ENCODE measurements around the gene CSF3R. TPM values are rescaled to one million over a fixed set of nuclear protein-coding genes. Genes with fewer than 3 reads are reported as not detected.

CSF3R gene
- total RNA-seq, 1 experiment from 2014 or later: not detected

DNA sequence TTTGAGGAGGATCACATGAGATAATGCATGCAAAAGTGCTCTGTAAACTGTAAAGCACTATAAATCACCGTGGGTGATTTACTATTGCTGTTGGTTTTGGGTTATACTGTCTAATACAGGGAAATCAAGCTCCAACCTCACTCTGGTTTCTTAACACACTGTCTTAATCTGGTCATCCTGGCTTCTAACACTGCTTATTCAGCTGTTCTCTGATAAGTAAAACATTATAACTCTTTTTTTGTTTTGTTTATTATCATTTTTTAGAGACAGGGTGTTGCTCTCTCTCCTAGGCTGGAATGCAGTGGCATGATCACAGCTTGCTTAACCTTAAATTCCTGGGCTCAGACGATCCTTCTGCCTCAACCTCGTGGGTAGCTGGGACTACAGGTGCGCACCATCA is 63.1 kb downstream of the CSF3R start:
- no peak for DNase-seq
- no peak overlapping the region for H2BK5ac ChIP-seq (ENCODE audit: insufficient read length, low read length)
- H2BK15ac ChIP-seq (ENCODE audit: low read depth, low read length): no peak overlapping the region
- no peak overlapping the region for H3K23ac ChIP-seq (ENCODE audit: insufficient read length, low read depth, low read length)
- H2BK12ac ChIP-seq (ENCODE audit: insufficient read length, low read depth, low read length): no peak overlapping the region
- no peaks in the 10 kb centered on the region for H3K79me1 ChIP-seq (ENCODE audit: insufficient read depth, low read depth, low read length, poor library complexity, severe bottlenecking)
- H3T11ph ChIP-seq (ENCODE audit: low read length): no peak overlapping the region
- H3K4me1 ChIP-seq (ENCODE audit: insufficient read depth, low read length): no peaks in the 10 kb centered on the region
- no peaks in the 10 kb centered on the region for H3K27me3 ChIP-seq (ENCODE audit: insufficient read depth, low read length)
- H3K9me3 ChIP-seq (ENCODE audit: control insufficient read depth, low read depth, low read length): no peaks in the 10 kb centered on the region
- H4K91ac ChIP-seq (ENCODE audit: insufficient read length, low read depth, low read length): no peak overlapping the region
- H3K18ac ChIP-seq (ENCODE audit: insufficient read length, low read depth, low read length): no peak overlapping the region
- H2AFZ ChIP-seq (ENCODE audit: low read length): no peak overlapping the region
- Mint-ChIP-seq H3K4me3 (no peak overlapping the region), H3K27me3 (ENCODE audit: low read depth) (no peaks in the 10 kb centered on the region), H3K27ac (no peak overlapping the region), H3K4me1 (peaks cover 10 to 12% of the 10 kb centered on the region in 2 experiments), H3K36me3 (ENCODE audit: insufficient read depth in 1 of 3, low read depth in 3 of 3) (peaks cover 0 to 3% (median 0%) of the 10 kb centered on the region in 3 experiments; a peak in 1 of 7 replicates), H3K9me3 (no peaks in the 10 kb centered on the region; a peak in 1 of 5 replicates)
- H3K23me2 ChIP-seq (ENCODE audit: insufficient read length, low read depth, low read length, poor library complexity, severe bottlenecking): peaks cover 3% of the 10 kb centered on the region
- H2BK20ac ChIP-seq (ENCODE audit: low read depth, low read length, poor library complexity, severe bottlenecking): no peak overlapping the region
- H2AK5ac ChIP-seq (ENCODE audit: insufficient read length, low read length): no peak overlapping the region
- H4K5ac ChIP-seq (ENCODE audit: insufficient read length, low read depth, low read length): no peak overlapping the region
- H4K20me1 ChIP-seq (ENCODE audit: control insufficient read depth, insufficient read depth, insufficient read length): no peaks in the 10 kb centered on the region
- no CpG with 5 or more reads among the region's 4 CpGs for WGBS (ENCODE audit: extremely low coverage, insufficient read length, low lambda C conversion rate)
- no peaks in the 10 kb centered on the region for H3K79me2 ChIP-seq (ENCODE audit: insufficient read depth, low read length)
- no peak overlapping the region for H3K27ac ChIP-seq (ENCODE audit: insufficient read length, low read depth, low read length)
- TF ChIP-seq, protein P1, sequence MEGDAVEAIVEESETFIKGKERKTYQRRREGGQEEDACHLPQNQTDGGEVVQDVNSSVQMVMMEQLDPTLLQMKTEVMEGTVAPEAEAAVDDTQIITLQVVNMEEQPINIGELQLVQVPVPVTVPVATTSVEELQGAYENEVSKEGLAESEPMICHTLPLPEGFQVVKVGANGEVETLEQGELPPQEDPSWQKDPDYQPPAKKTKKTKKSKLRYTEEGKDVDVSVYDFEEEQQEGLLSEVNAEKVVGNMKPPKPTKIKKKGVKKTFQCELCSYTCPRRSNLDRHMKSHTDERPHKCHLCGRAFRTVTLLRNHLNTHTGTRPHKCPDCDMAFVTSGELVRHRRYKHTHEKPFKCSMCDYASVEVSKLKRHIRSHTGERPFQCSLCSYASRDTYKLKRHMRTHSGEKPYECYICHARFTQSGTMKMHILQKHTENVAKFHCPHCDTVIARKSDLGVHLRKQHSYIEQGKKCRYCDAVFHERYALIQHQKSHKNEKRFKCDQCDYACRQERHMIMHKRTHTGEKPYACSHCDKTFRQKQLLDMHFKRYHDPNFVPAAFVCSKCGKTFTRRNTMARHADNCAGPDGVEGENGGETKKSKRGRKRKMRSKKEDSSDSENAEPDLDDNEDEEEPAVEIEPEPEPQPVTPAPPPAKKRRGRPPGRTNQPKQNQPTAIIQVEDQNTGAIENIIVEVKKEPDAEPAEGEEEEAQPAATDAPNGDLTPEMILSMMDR (conservative IDR thresholded peaks at IDR 0.05): no peak
- no peak overlapping the region for H4K8ac ChIP-seq (replicated peaks; ENCODE audit: insufficient read length, low read depth, low read length)
- no peak overlapping the region for H3K14ac ChIP-seq (ENCODE audit: insufficient read depth, low read length)
- H3K4me2 ChIP-seq (ENCODE audit: insufficient read depth, insufficient read length, low read length): no peak overlapping the region
- H2BK120ac ChIP-seq (ENCODE audit: low read depth, low read length, poor library complexity, severe bottlenecking): no peak overlapping the region
- H3K9ac ChIP-seq (ENCODE audit: extremely low read depth, insufficient read length, low read length): no peak overlapping the region
- no peak overlapping the region for H3K56ac ChIP-seq (ENCODE audit: insufficient read length, low read depth, low read length)
- H3K4ac ChIP-seq (ENCODE audit: low read depth, low read length): no peak overlapping the region

All from H9 (cell line).